ENCODE results near the gene CREG1. TPM values are rescaled to one million over a fixed set of nuclear protein-coding genes. Genes with fewer than 3 reads are reported as not detected.
A peak's percentile ranks its signal among the peaks of the same experiment; 100 is the strongest.

Gene CREG1
- total RNA-seq, 1 donor from 2014 or later = 36.0 TPM

GRCh38 chr1:167545349-167545748 is 8.2 kb downstream of the CREG1 start:
- Histone ChIP-seq H3K4me1 (ENCODE audit: insufficient read depth, low read length) (no peaks in the 10 kb centered on the region), H2AFZ (ENCODE audit: low read depth, low read length) (no peak overlapping the region), H3K27me3 (ENCODE audit: insufficient read depth, low read length) (no peaks in the 10 kb centered on the region), H3K9ac (ENCODE audit: low read length) (no peak overlapping the region), H3K4me2 (ENCODE audit: low read length) (no peak overlapping the region), H3K79me2 (ENCODE audit: insufficient read depth, low read length) (no peaks in the 10 kb centered on the region), H3K36me3 (ENCODE audit: insufficient read depth, low read length) (no peaks in the 10 kb centered on the region), H3K27ac (ENCODE audit: low read depth, low read length) (no peak overlapping the region), H3K9me3 (ENCODE audit: insufficient read depth, low read depth, low read length) (no peaks in the 10 kb centered on the region), H3K4me3 (ENCODE audit: insufficient read depth, low read depth, low read length) (no peak overlapping the region), H4K20me1 (ENCODE audit: insufficient read depth, low read length) (no peaks in the 10 kb centered on the region)
- no peak for FAIRE-seq
- no peaks in the 10 kb centered on the region for H3K9me3 Mint-ChIP-seq (ENCODE audit: unreplicated experiment)
- TF ChIP-seq EZH2 (IDR thresholded peaks at IDR 0.05; ENCODE audit: insufficient read depth, low read length) (no peak), CTCF (IDR thresholded peaks at IDR 0.05; ENCODE audit: insufficient read depth, low read depth, low read length) (no peak)
- DNase-seq (ENCODE audit: low read depth) = no peak
- H3K27me3 Mint-ChIP-seq (ENCODE audit: low read depth, unreplicated experiment) = no peaks in the 10 kb centered on the region
- peaks cover 8% of the 10 kb centered on the region for H3K36me3 Mint-ChIP-seq (ENCODE audit: low read depth, unreplicated experiment)
- peaks cover 15% of the 10 kb centered on the region for H3K4me1 Mint-ChIP-seq (ENCODE audit: low read depth, unreplicated experiment)
- H3K27ac Mint-ChIP-seq (ENCODE audit: unreplicated experiment) = no peak overlapping the region
- H3K4me3 Mint-ChIP-seq (ENCODE audit: unreplicated experiment) = no peak overlapping the region

- no peak overlapping the region for H2AFZ ChIP-seq (ENCODE audit: low read depth, low read length)
- no peaks in the 10 kb centered on the region for H3K27me3 ChIP-seq (ENCODE audit: insufficient read depth, low read length)
- no peak overlapping the region for H3K27ac ChIP-seq (ENCODE audit: low read depth, low read length)
- H3K9ac ChIP-seq (ENCODE audit: low read length) = no peak overlapping the region
- H4K20me1 ChIP-seq (ENCODE audit: insufficient read depth, low read length) = no peaks in the 10 kb centered on the region
- Mint-ChIP-seq H3K4me1 (ENCODE audit: low read depth, unreplicated experiment) (peaks cover 15% of the 10 kb centered on the region), H3K9me3 (ENCODE audit: unreplicated experiment) (no peaks in the 10 kb centered on the region), H3K36me3 (ENCODE audit: low read depth, unreplicated experiment) (peaks cover 8% of the 10 kb centered on the region), H3K27ac (ENCODE audit: unreplicated experiment) (peak overlapping the region; percentile 50), H3K27me3 (ENCODE audit: low read depth, unreplicated experiment) (no peaks in the 10 kb centered on the region), H3K4me3 (ENCODE audit: unreplicated experiment) (no peak overlapping the region)
- DNase-seq (ENCODE audit: low read depth) = no peak
- H3K4me2 ChIP-seq (ENCODE audit: low read length) = no peak overlapping the region
- no peaks in the 10 kb centered on the region for H3K4me1 ChIP-seq (ENCODE audit: insufficient read depth, low read length)
- no peaks in the 10 kb centered on the region for H3K9me3 ChIP-seq (ENCODE audit: insufficient read depth, low read depth, low read length)
- no peaks in the 10 kb centered on the region for H3K36me3 ChIP-seq (ENCODE audit: insufficient read depth, low read length)
- no peaks in the 10 kb centered on the region for H3K79me2 ChIP-seq (ENCODE audit: insufficient read depth, low read length)
- TF ChIP-seq CTCF (IDR thresholded peaks at IDR 0.05; ENCODE audit: insufficient read depth, low read depth, low read length) (no peak), EZH2 (IDR thresholded peaks at IDR 0.05; ENCODE audit: insufficient read depth, low read length) (no peak)
- no peak for FAIRE-seq
- no peak overlapping the region for H3K4me3 ChIP-seq (ENCODE audit: insufficient read depth, low read depth, low read length)
Observed at GRCh38 chr1:167544447-167545093, 9.0 kb downstream of the CREG1 start.

DNA sequence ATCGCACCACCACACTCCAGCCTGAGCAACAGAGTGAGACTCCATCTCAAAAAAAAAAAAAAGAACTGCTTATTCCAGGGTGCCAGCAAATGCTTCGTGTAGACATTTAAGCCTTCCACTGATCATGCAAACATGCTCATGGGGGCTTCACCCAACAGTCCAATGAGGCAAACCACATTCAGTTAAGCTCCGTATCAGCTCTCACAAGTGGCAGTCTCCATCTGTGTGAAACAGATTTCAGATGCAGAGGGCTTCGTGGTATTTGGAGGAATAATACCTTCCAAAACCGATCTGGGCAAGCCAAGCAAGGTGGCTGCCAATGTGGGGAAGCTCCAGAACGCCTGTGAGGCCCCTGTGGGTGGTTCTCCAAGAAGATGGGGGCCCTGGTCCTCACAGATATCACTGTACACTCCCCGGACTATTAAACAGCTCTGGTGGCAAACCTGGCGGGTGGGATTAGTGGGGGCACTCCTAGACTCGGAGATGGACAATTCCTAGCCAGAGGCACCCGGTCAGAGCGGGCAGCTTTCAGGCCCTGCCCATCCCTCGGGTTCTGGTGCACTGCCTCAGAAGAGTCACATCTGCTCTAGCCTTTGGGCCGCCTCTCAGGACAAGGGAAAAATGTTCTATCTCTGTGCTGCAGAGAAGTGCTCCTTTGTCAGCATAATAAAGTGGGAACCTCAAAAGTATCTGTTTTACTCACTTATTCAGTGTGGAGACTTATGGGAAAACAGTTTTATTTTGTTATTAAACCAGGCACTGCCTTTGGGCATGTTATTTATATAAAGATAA is 10.2 kb downstream of the CREG1 start:
- Histone ChIP-seq H3K27ac (ENCODE audit: low read depth, low read length) (no peak overlapping the region), H2AFZ (ENCODE audit: low read depth, low read length) (no peak overlapping the region), H4K20me1 (ENCODE audit: insufficient read depth, low read length) (no peaks in the 10 kb centered on the region), H3K27me3 (ENCODE audit: insufficient read depth, low read length) (no peaks in the 10 kb centered on the region), H3K36me3 (ENCODE audit: insufficient read depth, low read length) (no peaks in the 10 kb centered on the region), H3K9me3 (ENCODE audit: insufficient read depth, low read depth, low read length) (no peaks in the 10 kb centered on the region), H3K4me1 (ENCODE audit: insufficient read depth, low read length) (no peaks in the 10 kb centered on the region), H3K4me2 (ENCODE audit: low read length) (no peak overlapping the region), H3K9ac (ENCODE audit: low read length) (no peak overlapping the region), H3K79me2 (ENCODE audit: insufficient read depth, low read length) (no peaks in the 10 kb centered on the region), H3K4me3 (ENCODE audit: insufficient read depth, low read depth, low read length) (no peak overlapping the region)
- no peaks in the 10 kb centered on the region for H3K9me3 Mint-ChIP-seq (ENCODE audit: unreplicated experiment)
- no peak overlapping the region for H3K27ac Mint-ChIP-seq (ENCODE audit: unreplicated experiment)
- FAIRE-seq = no peak
- no peak for TF ChIP-seq EZH2 (IDR thresholded peaks at IDR 0.05; ENCODE audit: insufficient read depth, low read length)
- no peak for TF ChIP-seq CTCF (IDR thresholded peaks at IDR 0.05; ENCODE audit: insufficient read depth, low read depth, low read length)
- no peak for DNase-seq (ENCODE audit: low read depth)
- H3K4me3 Mint-ChIP-seq (ENCODE audit: unreplicated experiment) = no peak overlapping the region
- peaks cover 12% of the 10 kb centered on the region for H3K4me1 Mint-ChIP-seq (ENCODE audit: low read depth, unreplicated experiment)
- H3K27me3 Mint-ChIP-seq (ENCODE audit: low read depth, unreplicated experiment) = no peaks in the 10 kb centered on the region
- H3K36me3 Mint-ChIP-seq (ENCODE audit: low read depth, unreplicated experiment) = peaks cover 8% of the 10 kb centered on the region
